Liver (tissue), 9 donors: Measurements from ENCODE around the gene DAPK1. TPM values are rescaled to one million over a fixed set of nuclear protein-coding genes. Genes with fewer than 3 reads are reported as not detected.
A peak's percentile ranks its signal among the peaks of the same experiment; 100 is the strongest.

Experiments used
- DNase-seq: peaks from one replicate; pipeline ENCODE4 v3.0.0-alpha.2; 2017; ENCODE audit warnings: low spot score
- H3K27ac ChIP-seq, 2 donors: one replicate each; pipeline ENCODE4 v1.7.0; 2013; ENCODE audit warnings: inconsistent platforms in 2 of 2, low read length in 2 of 2, control low read depth in 1 of 2, low read depth in 1 of 2, mild to moderate bottlenecking in 1 of 2
- H3K27me3 ChIP-seq, 4 donors: one replicate each; pipeline versions ENCODE4 v1.6.1 to v1.7.0; 2013; ENCODE audit warnings: low read length in 3 of 4, inconsistent platforms in 1 of 4, mild to moderate bottlenecking in 1 of 4, moderate library complexity in 1 of 4; ENCODE audit not compliant: control insufficient read depth in 4 of 4, insufficient read depth in 4 of 4
- H3K36me3 ChIP-seq, 4 donors: one replicate each; pipeline versions ENCODE4 v1.6.1 to v1.7.0; 2013; ENCODE audit warnings: low read length in 3 of 4, mild to moderate bottlenecking in 3 of 4, low read depth in 1 of 4, moderate library complexity in 1 of 4; ENCODE audit not compliant: control insufficient read depth in 4 of 4, insufficient read depth in 3 of 4
- H3K4me1 ChIP-seq, 4 donors: one replicate each; pipeline versions ENCODE4 v1.6.1 to v1.7.0; 2013; ENCODE audit warnings: low read length in 3 of 4, mild to moderate bottlenecking in 3 of 4, moderate library complexity in 1 of 4; ENCODE audit not compliant: control insufficient read depth in 4 of 4, insufficient read depth in 4 of 4
- H3K4me3 ChIP-seq, 3 donors: one replicate each; pipeline versions ENCODE4 v1.6.1 to v1.7.0; 2013; ENCODE audit warnings: low read length in 3 of 3, control low read depth in 1 of 3, low read depth in 1 of 3, mild to moderate bottlenecking in 1 of 3
- H3K9ac ChIP-seq, 2 donors: one replicate each; pipeline ENCODE4 v1.7.0; 2013; ENCODE audit warnings: low read length in 2 of 2, mild to moderate bottlenecking in 2 of 2, moderate library complexity in 2 of 2, control low read depth in 1 of 2, low read depth in 1 of 2
- H3K9me3 ChIP-seq, 4 donors: one replicate each; pipeline versions ENCODE4 v1.6.1 to v1.7.0; 2013; ENCODE audit warnings: low read length in 3 of 4; ENCODE audit not compliant: control insufficient read depth in 4 of 4
- ATF3 ChIP-seq: IDR thresholded peaks from 2 replicates; pipeline ENCODE4 v1.6.1; 2016; ENCODE audit warnings: antibody characterized with exemption
- EGR1 ChIP-seq, 2 donors: IDR thresholded peaks; 2 replicates each; pipeline ENCODE4 v1.6.1; 2016 to 2018; ENCODE audit warnings: antibody characterized with exemption in 2 of 2, low read depth in 2 of 2
- FOXA1 ChIP-seq: IDR thresholded peaks from 2 replicates; pipeline ENCODE4 v1.6.1; 2016; ENCODE audit warnings: antibody characterized with exemption
- HNF4A ChIP-seq, 2 donors: conservative IDR thresholded peaks; 2 replicates each; pipeline ENCODE4 v1.6.1; 2016; ENCODE audit warnings: antibody characterized with exemption in 2 of 2, mild to moderate bottlenecking in 2 of 2
- HNF4G ChIP-seq: IDR thresholded peaks from 2 replicates; pipeline ENCODE4 v1.6.1; 2016; ENCODE audit warnings: antibody characterized with exemption
- MAX ChIP-seq: IDR thresholded peaks from 2 replicates; pipeline ENCODE4 v1.6.1; 2016; ENCODE audit warnings: antibody characterized with exemption
- NR2F2 ChIP-seq: IDR thresholded peaks from 2 replicates; pipeline ENCODE4 v1.6.1; 2016; ENCODE audit warnings: antibody characterized with exemption
- RAD21 ChIP-seq, 2 donors: IDR thresholded peaks; 2 replicates each; pipeline ENCODE4 v1.6.1; 2016; ENCODE audit warnings: antibody characterized with exemption in 2 of 2, mild to moderate bottlenecking in 2 of 2
- REST ChIP-seq: IDR thresholded peaks from 2 replicates; pipeline ENCODE4 v1.6.1; 2016; ENCODE audit warnings: antibody characterized with exemption, mild to moderate bottlenecking
- RXRA ChIP-seq, 2 donors: IDR thresholded peaks; 2 replicates each; pipeline ENCODE4 v1.6.1; 2017 to 2018; ENCODE audit warnings: antibody characterized with exemption in 2 of 2, mild to moderate bottlenecking in 1 of 2
- SP1 ChIP-seq: IDR thresholded peaks from 2 replicates; pipeline ENCODE4 v1.6.1; 2018; ENCODE audit warnings: antibody characterized with exemption, mild to moderate bottlenecking
- TAF1 ChIP-seq: conservative IDR thresholded peaks from 2 replicates; pipeline ENCODE4 v1.6.1; 2016; ENCODE audit warnings: antibody characterized with exemption, mild to moderate bottlenecking
- WGBS: extraction: QIAGEN DNeasy Blood & Tissue Kit; methylation state at CpG from one replicate; pipeline ENCODE4 v1.1.7; 2013; 5-methylcytosine and 5-hydroxymethylcytosine counted together
- polyA plus RNA-seq, 2 donors: library from polyadenylated mRNA; stranded (reverse) in 1 of 2; unstranded in 1 of 2; fragments of 200-250 nt in 1 of 2; fragments of >200 nt in 1 of 2; fragmentation: Nextera tagmentation in 1 of 2; extraction: Ambion mirVana in 1 of 2; gene quantifications; one replicate each; pipeline versions ENCODE4 v1.2.1 to v1.2.3, GENCODE V29; 2013 to 2015
- total RNA-seq, 2 donors: library from RNA; depleted of rRNA; stranded (reverse); fragments of >200 nt; gene quantifications; one replicate each; pipeline ENCODE4 v1.2.3, GENCODE V29; 2014
- donor health status: healthy.
- donor health status: healthy.
- donor health status: healthy.
- donor health status: healthy.
- donor health status: healthy.

The DAPK1 gene
- total and polyA plus RNA-seq, 4 donors: 14.0 to 40.8 (median 21.8) TPM

DNA sequence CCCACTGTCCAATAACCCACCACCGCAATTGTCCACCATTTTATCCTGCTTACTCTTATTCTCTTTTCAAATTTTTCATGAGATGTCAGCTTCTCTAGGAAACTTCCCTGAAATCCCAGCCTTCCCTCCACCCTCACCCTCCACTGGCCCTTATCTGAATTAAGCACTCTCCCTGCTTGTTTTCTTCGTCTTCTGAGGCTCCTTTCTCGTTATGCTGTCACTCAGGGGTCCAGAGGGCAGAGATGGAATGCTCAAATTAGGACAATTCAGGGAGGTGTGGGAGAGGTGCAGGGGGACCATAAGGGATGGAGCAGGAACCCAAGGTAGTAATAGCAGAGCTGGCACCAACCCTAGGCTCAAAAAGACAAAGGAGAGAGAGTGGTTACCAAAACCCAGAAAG, 5.0 kb upstream of the DAPK1 start:
- Histone ChIP-seq H3K27me3 (no peaks in the 10 kb centered on the region), H3K9ac (no peak overlapping the region), H3K4me1 (peaks cover 0 to 8% (median 2%) of the 10 kb centered on the region in 4 donors), H3K27ac (no peak overlapping the region), H3K4me3 (no peak overlapping the region), H3K9me3 (no peaks in the 10 kb centered on the region), H3K36me3 (no peaks in the 10 kb centered on the region)
- 48% methylated on average over 3 of the region's 3 CpGs for WGBS
- TF ChIP-seq HNF4G: no peak
- no peak for TF ChIP-seq RXRA (IDR thresholded peaks at IDR 0.05)
- no peak for TF ChIP-seq HNF4A (conservative IDR thresholded peaks at IDR 0.05)
- TF ChIP-seq ATF3: no peak
- DNase-seq: no peak

GRCh38 chr9:87494970-87495471, 2.6 kb upstream of the DAPK1 start:
- DNase-seq: no peak
- TF ChIP-seq EGR1 (IDR thresholded peaks at IDR 0.05; ENCODE audit: low read depth in 2 of 2): no peak
- no peak for TF ChIP-seq NR2F2
- no peak for TF ChIP-seq TAF1
- TF ChIP-seq MAX: no peak
- TF ChIP-seq HNF4A (conservative IDR thresholded peaks at IDR 0.05): no peak
- no peak for TF ChIP-seq RAD21 (IDR thresholded peaks at IDR 0.05)
- H3K4me3 ChIP-seq: no peak overlapping the region
- H3K27ac ChIP-seq: no peak overlapping the region
- H3K9me3 ChIP-seq: no peaks in the 10 kb centered on the region
- no peaks in the 10 kb centered on the region for H3K36me3 ChIP-seq
- WGBS: 56% methylated on average over 2 of the region's 2 CpGs
- no peaks in the 10 kb centered on the region for H3K27me3 ChIP-seq
- peaks cover 0 to 18% (median 9%) of the 10 kb centered on the region in 4 donors for H3K4me1 ChIP-seq
- H3K9ac ChIP-seq: no peak overlapping the region

- Histone ChIP-seq H3K9me3 (no peaks in the 10 kb centered on the region), H3K9ac (peak overlapping the region in 1 of 2 donors; percentile 82), H3K36me3 (no peaks in the 10 kb centered on the region), H3K27ac (peak overlapping the region; percentile 83 to 95), H3K4me1 (peaks cover 0 to 33% (median 29%) of the 10 kb centered on the region in 4 donors), H3K27me3 (no peaks in the 10 kb centered on the region), H3K4me3 (peak overlapping the region in 2 of 3 donors; percentile 89 to 93)
- no peak for DNase-seq
- 31% methylated on average over 15 of the region's 15 CpGs for WGBS
- no peak for TF ChIP-seq HNF4A (conservative IDR thresholded peaks at IDR 0.05)
- no peak for TF ChIP-seq SP1
- no peak for TF ChIP-seq REST
- no peak for TF ChIP-seq TAF1
- TF ChIP-seq RXRA (IDR thresholded peaks at IDR 0.05): no peak
- TF ChIP-seq ATF3: no peak
- TF ChIP-seq FOXA1: no peak
These were observed 525 bp upstream of the DAPK1 start for GRCh38 chr9:87497080-87497603.
